ENCODE measurements around the gene YPEL1.
"Not testable (repeated sequence)": the region's sequence is repeated elsewhere in the genome, so short reads cannot be mapped to it uniquely, and the experiment has no call there.

Gene YPEL1

GRCh38 chr22:21720191-21720859, 15.3 kb downstream of the YPEL1 start:
- DNase-seq = not testable (repeated sequence)

GRCh38 chr22:21719024-21719423, 16.6 kb downstream of the YPEL1 start:
- no peak for DNase-seq

- DNase-seq = no peak
These were observed 17.1 kb downstream of the YPEL1 start for GRCh38 chr22:21718499-21718898.

- not testable (repeated sequence) for DNase-seq
These were observed 19.0 kb downstream of the YPEL1 start for GRCh38 chr22:21716395-21717122.

- no peak for DNase-seq
These were observed 20.8 kb downstream of the YPEL1 start for GRCh38 chr22:21714786-21715185.

GRCh38 chr22:21714059-21714770, 21.4 kb downstream of the YPEL1 start:
- DNase-seq = no peak

- DNase-seq = no peak
These were observed 22.1 kb downstream of the YPEL1 start for GRCh38 chr22:21713428-21714058.

- no peak for DNase-seq
These were observed 22.7 kb downstream of the YPEL1 start for GRCh38 chr22:21712751-21713427.

GRCh38 chr22:21711851-21712250, 23.7 kb downstream of the YPEL1 start:
- DNase-seq = no peak

- no peak for DNase-seq
These were observed 25.4 kb downstream of the YPEL1 start for GRCh38 chr22:21710156-21710555.

- no peak for DNase-seq
These were observed 25.9 kb downstream of the YPEL1 start for GRCh38 chr22:21709688-21710087.

- no peak for DNase-seq
These were observed 26.6 kb downstream of the YPEL1 start for GRCh38 chr22:21708960-21709359.

- DNase-seq = peak; percentile 44
These were observed 27.9 kb downstream of the YPEL1 start for GRCh38 chr22:21707677-21708076.

- DNase-seq = no peak
These were observed 31.8 kb downstream of the YPEL1 start for GRCh38 chr22:21703684-21704316.

- no peak for DNase-seq
These were observed 32.6 kb downstream of the YPEL1 start for GRCh38 chr22:21702700-21703683.

- no peak for DNase-seq
These were observed 33.5 kb downstream of the YPEL1 start for GRCh38 chr22:21702094-21702493.

- no peak for DNase-seq
These were observed 34.1 kb downstream of the YPEL1 start for GRCh38 chr22:21701384-21701971.

GRCh38 chr22:21700822-21701221, 34.8 kb downstream of the YPEL1 start:
- DNase-seq = no peak

GRCh38 chr22:21699643-21700042, 36.0 kb downstream of the YPEL1 start:
- DNase-seq = no peak
